ENCODE results near the gene TTF1.

The TTF1 gene

DNA sequence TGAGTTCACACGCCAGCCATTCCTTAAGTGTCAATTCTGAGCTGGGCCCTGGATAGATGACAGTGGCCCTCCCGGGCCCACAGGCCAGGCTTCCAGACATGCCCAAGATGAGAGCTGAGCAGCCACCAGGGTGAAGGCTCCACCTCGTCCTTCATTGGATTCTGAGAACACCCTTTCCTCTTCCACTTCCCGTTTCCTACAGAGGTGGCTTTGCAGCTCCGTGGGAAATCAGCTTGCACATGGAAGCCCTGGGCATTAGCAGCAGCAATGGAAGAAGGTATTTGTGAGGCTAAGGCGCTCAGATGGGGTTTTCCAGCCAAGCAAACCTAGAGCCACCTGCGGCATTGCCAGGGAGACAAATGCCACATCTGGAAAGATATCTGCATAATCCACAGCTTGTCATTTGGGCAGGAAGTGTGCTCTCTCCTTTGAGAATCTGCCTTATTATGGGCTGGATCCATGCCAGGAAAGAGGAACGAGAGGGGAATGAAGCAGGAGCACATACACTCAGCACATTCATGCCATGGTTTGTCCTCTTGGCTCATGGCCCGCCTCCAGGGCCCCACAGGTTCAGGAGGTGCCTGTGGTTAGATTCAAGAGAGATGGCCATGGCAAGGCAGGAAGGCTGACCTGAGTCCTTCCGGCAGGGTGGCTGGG, 37.4 kb upstream of the TTF1 start:
- H3K4me3 ChIP-seq (ENCODE audit: low read depth, low read length) = no peak overlapping the region
- DNase-seq (ENCODE audit: low read depth) = no peak
- TF ChIP-seq, protein P1, sequence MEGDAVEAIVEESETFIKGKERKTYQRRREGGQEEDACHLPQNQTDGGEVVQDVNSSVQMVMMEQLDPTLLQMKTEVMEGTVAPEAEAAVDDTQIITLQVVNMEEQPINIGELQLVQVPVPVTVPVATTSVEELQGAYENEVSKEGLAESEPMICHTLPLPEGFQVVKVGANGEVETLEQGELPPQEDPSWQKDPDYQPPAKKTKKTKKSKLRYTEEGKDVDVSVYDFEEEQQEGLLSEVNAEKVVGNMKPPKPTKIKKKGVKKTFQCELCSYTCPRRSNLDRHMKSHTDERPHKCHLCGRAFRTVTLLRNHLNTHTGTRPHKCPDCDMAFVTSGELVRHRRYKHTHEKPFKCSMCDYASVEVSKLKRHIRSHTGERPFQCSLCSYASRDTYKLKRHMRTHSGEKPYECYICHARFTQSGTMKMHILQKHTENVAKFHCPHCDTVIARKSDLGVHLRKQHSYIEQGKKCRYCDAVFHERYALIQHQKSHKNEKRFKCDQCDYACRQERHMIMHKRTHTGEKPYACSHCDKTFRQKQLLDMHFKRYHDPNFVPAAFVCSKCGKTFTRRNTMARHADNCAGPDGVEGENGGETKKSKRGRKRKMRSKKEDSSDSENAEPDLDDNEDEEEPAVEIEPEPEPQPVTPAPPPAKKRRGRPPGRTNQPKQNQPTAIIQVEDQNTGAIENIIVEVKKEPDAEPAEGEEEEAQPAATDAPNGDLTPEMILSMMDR (IDR thresholded peaks at IDR 0.05; ENCODE audit: low read depth, low read length, missing control alignments) = no peak

DNA sequence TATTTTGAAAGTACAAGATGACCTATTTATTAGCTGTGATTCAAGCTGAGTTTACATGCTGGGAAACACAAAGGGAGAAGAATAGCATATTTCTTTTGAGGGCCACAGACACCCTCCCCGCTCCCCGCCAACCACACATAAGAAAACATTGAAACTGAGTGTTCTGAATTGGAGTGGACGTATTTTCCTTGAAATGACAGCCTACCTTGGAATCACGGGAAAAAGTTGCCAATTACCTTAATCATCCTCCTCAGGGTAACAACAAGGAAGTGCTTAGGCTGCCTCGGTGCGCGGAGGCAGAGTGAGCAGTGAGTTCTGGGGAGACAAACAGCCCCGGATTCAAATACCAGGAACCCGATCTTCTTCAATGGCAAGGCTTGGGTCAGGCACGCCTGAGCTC, 34.8 kb upstream of the TTF1 start:
- no peak for DNase-seq (ENCODE audit: low read depth)
- H3K4me3 ChIP-seq (ENCODE audit: low read depth, low read length) = no peak overlapping the region
- TF ChIP-seq, protein P1 (IDR thresholded peaks at IDR 0.05; ENCODE audit: low read depth, low read length, missing control alignments) = no peak

DNA sequence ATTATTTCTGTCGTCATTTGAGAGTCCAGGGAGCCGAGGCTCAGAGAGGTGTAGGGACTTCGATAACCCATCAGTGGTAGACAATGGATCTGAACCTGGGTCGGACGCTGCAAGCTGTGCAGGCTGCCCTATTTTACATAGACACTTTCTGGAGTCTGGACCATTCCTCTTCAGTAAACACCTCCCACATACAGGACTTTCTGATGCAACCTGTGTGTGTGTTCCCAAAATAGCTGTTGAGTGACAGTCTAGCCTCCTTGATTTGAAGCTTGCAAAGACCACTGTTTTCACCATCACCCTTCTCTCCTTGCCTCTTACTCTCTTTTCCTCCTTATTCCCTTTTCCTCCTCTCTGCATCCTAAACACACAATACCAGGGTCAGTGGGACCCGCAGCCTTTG, 34.1 kb upstream of the TTF1 start:
- H3K4me3 ChIP-seq (ENCODE audit: low read depth, low read length) = no peak overlapping the region
- no peak for DNase-seq (ENCODE audit: low read depth)
- TF ChIP-seq, protein P1 (IDR thresholded peaks at IDR 0.05; ENCODE audit: low read depth, low read length, missing control alignments) = no peak

DNA sequence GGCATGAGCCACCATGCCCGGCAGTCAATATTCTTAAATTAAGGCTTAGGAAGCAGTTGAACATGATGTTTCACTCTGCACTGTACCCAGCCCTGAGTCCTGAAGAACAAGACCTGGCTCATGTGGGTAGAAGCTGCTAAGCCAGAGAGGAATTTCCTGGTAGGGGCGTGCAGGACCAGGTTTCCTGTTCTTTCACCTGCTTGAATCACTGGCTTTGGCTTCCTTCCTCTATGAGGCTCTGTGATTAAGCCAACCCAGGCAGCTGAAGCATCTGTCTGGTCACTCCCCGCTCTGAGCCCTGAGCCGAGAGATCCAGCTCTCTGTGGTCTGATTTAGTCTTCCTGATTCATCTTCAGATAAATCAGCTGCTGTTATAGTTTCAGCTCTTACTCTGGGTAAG, 32.5 kb upstream of the TTF1 start:
- no peak for DNase-seq (ENCODE audit: low read depth)
- H3K4me3 ChIP-seq (ENCODE audit: low read depth, low read length) = no peak overlapping the region
- TF ChIP-seq, protein P1 (IDR thresholded peaks at IDR 0.05; ENCODE audit: low read depth, low read length, missing control alignments) = no peak

DNA sequence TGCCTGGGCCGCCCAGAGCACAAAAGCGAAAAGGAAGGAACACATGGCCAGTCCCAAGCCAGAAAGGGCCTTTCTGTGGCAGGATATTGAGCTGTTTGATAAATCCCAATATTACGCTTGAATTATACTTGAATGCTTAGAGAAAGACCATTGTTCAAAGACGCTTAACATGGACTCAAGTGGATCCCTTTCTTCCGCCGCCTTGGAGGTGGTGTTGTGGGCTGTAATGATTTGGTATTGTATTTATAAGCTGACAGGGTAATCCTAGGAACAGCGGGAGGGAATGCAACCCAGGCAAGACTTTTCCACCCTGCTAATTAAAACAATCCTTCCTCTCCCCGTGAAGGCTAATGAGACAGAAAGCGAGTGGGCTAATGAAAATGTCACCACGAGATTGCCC, 28.2 kb upstream of the TTF1 start:
- DNase-seq (ENCODE audit: low read depth) = no peak
- no peak overlapping the region for H3K4me3 ChIP-seq (ENCODE audit: low read depth, low read length)
- TF ChIP-seq, protein P1 (IDR thresholded peaks at IDR 0.05; ENCODE audit: low read depth, low read length, missing control alignments) = no peak

DNA sequence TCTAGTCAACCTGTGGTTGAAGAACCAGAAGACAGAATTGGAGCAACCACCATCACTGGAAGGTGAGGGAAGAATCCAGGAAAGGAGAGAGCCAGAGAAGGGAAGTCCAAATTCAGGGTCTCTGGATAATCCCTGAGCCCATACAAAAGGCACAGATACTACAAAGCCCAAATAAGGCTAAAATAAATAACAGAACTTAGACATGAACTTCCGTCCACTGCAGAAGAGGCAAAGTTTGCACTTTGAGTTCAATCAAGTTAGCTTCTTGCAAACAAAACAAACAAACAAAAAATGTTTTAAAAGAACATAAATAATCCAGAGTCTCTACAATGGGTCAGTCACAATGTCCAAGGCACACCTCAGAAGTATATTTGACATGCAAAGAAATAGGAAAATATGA, 24.4 kb upstream of the TTF1 start:
- H3K4me3 ChIP-seq (ENCODE audit: low read depth, low read length) = no peak overlapping the region
- TF ChIP-seq, protein P1 (IDR thresholded peaks at IDR 0.05; ENCODE audit: low read depth, low read length, missing control alignments) = no peak
- no peak for DNase-seq (ENCODE audit: low read depth)
